Psoas muscle (tissue), 8 donors: ENCODE results near the gene KCNJ4. TPM values are rescaled to one million over a fixed set of nuclear protein-coding genes. Genes with fewer than 3 reads are reported as not detected.

Source experiments
- ATAC-seq, 4 donors: fragments of 200-7000 bp; cut with Tn5 transposase; one replicate each; pipeline ENCODE4 v1.9.1; 2020; ENCODE audit warnings: moderate library complexity in 3 of 4, mild to moderate bottlenecking in 2 of 4
- DNase-seq, 2 donors: peaks; one replicate each; pipeline ENCODE4 v3.0.0-alpha.2; 2020
- H3K27ac ChIP-seq: fragments of 200-600 bp; one replicate; pipeline ENCODE4 v1.8.0; 2022
- H3K27me3 ChIP-seq, 3 donors: fragments of 200-600 bp in 1 of 3; one replicate each; pipeline versions ENCODE4 v1.6.1 to v1.8.0; 2013 to 2022; ENCODE audit warnings: low read length in 2 of 3, mild to moderate bottlenecking in 2 of 3, moderate library complexity in 1 of 3; ENCODE audit not compliant: insufficient read depth in 3 of 3
- H3K36me3 ChIP-seq, 2 donors: fragments of 200-600 bp in 1 of 2; one replicate each; pipeline versions ENCODE4 v1.6.1 to v1.8.0; 2013 to 2022; ENCODE audit warnings: low read depth in 1 of 2, mild to moderate bottlenecking in 1 of 2, moderate library complexity in 1 of 2; ENCODE audit not compliant: insufficient read depth in 1 of 2
- H3K4me1 ChIP-seq: fragments of 200-600 bp; one replicate; pipeline ENCODE4 v1.8.0; 2022
- H3K4me3 ChIP-seq: fragments of 200-600 bp; one replicate; pipeline ENCODE4 v1.8.0; 2022; ENCODE audit warnings: mild to moderate bottlenecking
- H3K9me3 ChIP-seq: fragments of 200-600 bp; one replicate; pipeline ENCODE4 v1.8.0; 2022
- WGBS, 3 donors: extraction: QIAGEN DNeasy Blood & Tissue Kit; methylation state at CpG; one replicate each; pipeline versions ENCODE4 v1.1.6 to v1.1.7; 2013; 5-methylcytosine and 5-hydroxymethylcytosine counted together
- intact Hi-C, 2 donors: fragments of 100-400 bp; cut with DNase I; formaldehyde crosslinking; loops; one replicate each; pipeline versions ENCODE4 v1.11.0 to v1.14.2; 2022
- polyA plus RNA-seq, 3 donors: library from polyadenylated mRNA; stranded (reverse); fragments of 200-250 nt; gene quantifications; one replicate each; pipeline ENCODE4 v1.2.3, GENCODE V29; 2013
- total RNA-seq, 4 donors: library from RNA; stranded (reverse); fragmentation: NEBNext Ultra II Directional in 2 of 4; extraction: Animal tissue kit (Norgen Biotek cat#: 25700) in 2 of 4; gene quantifications; one replicate each; pipeline versions ENCODE4 v1.2.1 to v1.2.4, GENCODE V29; 2021 to 2023
- TF ChIP-seq, protein P1 (sequence below): fragments of 200-600 bp; IDR thresholded peaks from one replicate; pipeline ENCODE4 v1.8.0; 2022; ENCODE audit warnings: antibody characterized with exemption
- donor health status: healthy with polysubstance abuse.
- donor health status: DM: no; HTN: no; CAD: no; lungs with moderate emphysema.
- donor health status: Bipolar disorder and iron deficiency.
- donor health status: healthy.
- donor health status: DM: yes; HTN: yes; CAD: no.
- donor health status: DM: no; HTN: no; CAD: no.
- donor health status: DM: no; HTN: no; CAD: no.
- donor health status: DM: yes; HTN: yes; CAD: no.

The KCNJ4 gene
- total and polyA plus RNA-seq, 7 donors, result 0.01 TPM; not detected in 6

GRCh38 chr22:38420734-38421133 lies 34.3 kb downstream of the KCNJ4 start:
- H3K36me3 ChIP-seq, result no peaks in the 10 kb centered on the region
- TF ChIP-seq, protein P1, sequence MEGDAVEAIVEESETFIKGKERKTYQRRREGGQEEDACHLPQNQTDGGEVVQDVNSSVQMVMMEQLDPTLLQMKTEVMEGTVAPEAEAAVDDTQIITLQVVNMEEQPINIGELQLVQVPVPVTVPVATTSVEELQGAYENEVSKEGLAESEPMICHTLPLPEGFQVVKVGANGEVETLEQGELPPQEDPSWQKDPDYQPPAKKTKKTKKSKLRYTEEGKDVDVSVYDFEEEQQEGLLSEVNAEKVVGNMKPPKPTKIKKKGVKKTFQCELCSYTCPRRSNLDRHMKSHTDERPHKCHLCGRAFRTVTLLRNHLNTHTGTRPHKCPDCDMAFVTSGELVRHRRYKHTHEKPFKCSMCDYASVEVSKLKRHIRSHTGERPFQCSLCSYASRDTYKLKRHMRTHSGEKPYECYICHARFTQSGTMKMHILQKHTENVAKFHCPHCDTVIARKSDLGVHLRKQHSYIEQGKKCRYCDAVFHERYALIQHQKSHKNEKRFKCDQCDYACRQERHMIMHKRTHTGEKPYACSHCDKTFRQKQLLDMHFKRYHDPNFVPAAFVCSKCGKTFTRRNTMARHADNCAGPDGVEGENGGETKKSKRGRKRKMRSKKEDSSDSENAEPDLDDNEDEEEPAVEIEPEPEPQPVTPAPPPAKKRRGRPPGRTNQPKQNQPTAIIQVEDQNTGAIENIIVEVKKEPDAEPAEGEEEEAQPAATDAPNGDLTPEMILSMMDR, result no peak
- ATAC-seq, result no peak
- intact Hi-C loops, result no loop called here
- H3K27me3 ChIP-seq, result no peaks in the 10 kb centered on the region
- H3K4me1 ChIP-seq, result no peaks in the 10 kb centered on the region
- H3K4me3 ChIP-seq, result no peak overlapping the region
- H3K9me3 ChIP-seq, result no peaks in the 10 kb centered on the region
- WGBS, 3 donors, result 89 to 95% (median 92%) methylated on average over 4 of the region's 4 CpGs
- DNase-seq, result no peak
- H3K27ac ChIP-seq, result no peak overlapping the region

DNA sequence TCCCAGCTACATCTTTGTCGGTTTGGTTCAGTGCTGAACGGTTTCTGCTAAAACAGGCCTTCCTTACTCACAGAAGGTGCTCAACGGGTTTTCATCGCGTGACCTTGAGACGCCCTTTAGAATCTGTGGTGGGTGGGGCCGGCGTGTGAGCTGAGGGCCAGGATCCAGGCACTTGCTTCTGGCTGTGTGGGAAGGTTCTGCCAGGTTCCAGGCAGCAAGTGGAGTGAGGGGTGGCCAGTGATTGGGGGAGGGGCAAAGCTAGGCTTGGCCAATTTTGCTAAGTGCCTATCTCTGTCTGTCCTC lies 35.2 kb downstream of the KCNJ4 start:
- Histone ChIP-seq H3K4me1 (no peaks in the 10 kb centered on the region), H3K9me3 (no peaks in the 10 kb centered on the region), H3K36me3 (no peaks in the 10 kb centered on the region), H3K4me3 (no peak overlapping the region), H3K27me3 (no peaks in the 10 kb centered on the region), H3K27ac (no peak overlapping the region)
- no peak for DNase-seq
- 63 to 72% (median 67%) methylated on average over 8 of the region's 8 CpGs for WGBS, 3 donors
- no peak for ATAC-seq
- intact Hi-C loops, result loop anchor here in 1 of 2 donors (10.0 kb wide), 1 partner anchor 155 kb away; the partner anchor contains the start of gene DMC1
- TF ChIP-seq, protein P1, result no peak

- intact Hi-C loops, result loop anchor here in 1 of 2 donors (10.0 kb wide), 1 partner anchor 156 kb away; the partner anchor contains the start of gene DMC1
- H3K36me3 ChIP-seq, result no peaks in the 10 kb centered on the region
- no peaks in the 10 kb centered on the region for H3K9me3 ChIP-seq
- ATAC-seq, result no peak
- no peak overlapping the region for H3K4me3 ChIP-seq
- DNase-seq, result peak in 1 of 2 donors; percentile 38
- no peaks in the 10 kb centered on the region for H3K27me3 ChIP-seq
- H3K4me1 ChIP-seq, result no peaks in the 10 kb centered on the region
- 72 to 88% (median 82%) methylated on average over 13 to 14 of the region's 14 CpGs for WGBS, 3 donors
- no peak overlapping the region for H3K27ac ChIP-seq
- TF ChIP-seq, protein P1, result no peak
Observed at GRCh38 chr22:38419121-38419857, 35.7 kb downstream of the KCNJ4 start.

DNA sequence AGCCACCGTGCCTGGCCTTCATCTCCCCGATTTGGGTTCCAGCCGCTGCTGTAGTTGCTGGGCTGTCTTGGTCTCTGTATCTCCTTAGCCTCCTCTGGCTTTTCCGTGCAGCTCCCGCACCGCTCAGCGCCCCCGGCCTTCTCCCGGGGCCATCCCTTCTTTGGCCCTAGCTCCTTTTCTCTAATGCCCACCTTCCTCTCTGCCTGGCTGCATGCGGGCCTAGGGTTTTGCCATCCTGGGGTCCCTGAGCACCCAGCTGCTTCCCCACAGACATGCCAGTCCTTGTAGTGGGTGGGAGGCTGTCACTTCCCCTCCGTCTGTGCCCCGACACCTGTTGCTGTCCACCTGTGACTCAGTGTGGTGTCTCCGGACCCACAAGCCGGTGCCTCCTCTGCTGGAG lies 36.4 kb downstream of the KCNJ4 start:
- Histone ChIP-seq H3K4me3 (no peak overlapping the region), H3K27ac (no peak overlapping the region), H3K4me1 (peaks cover 2% of the 10 kb centered on the region), H3K9me3 (no peaks in the 10 kb centered on the region), H3K36me3 (no peaks in the 10 kb centered on the region), H3K27me3 (no peaks in the 10 kb centered on the region)
- DNase-seq (peak in 1 of 2 donors; percentile 27), ATAC-seq (no peak)
- TF ChIP-seq, protein P1, result no peak
- intact Hi-C loops, result loop anchor here in 1 of 2 donors (10.0 kb wide), 1 partner anchor 156 kb away; the partner anchor contains the start of gene DMC1
- 80 to 87% (median 81%) methylated on average over 14 of the region's 14 CpGs for WGBS, 3 donors
